ENCODE results near the gene LENG1.

GRCh38 chr19:54129617-54129996 lies 29.9 kb downstream of the LENG1 start:
- TF ChIP-seq CTCF (IDR thresholded peaks at IDR 0.05 in 2 of 3, conservative IDR thresholded peaks at IDR 0.05 in 1 of 3; ENCODE audit: borderline replicate concordance in 1 of 3, insufficient read depth in 1 of 3, low read depth in 2 of 3, low read length in 2 of 3), result no peak
- TF ChIP-seq SIN3A (IDR thresholded peaks at IDR 0.05; ENCODE audit: low read depth), result no peak
- no peak for TF ChIP-seq ELF1 (IDR thresholded peaks at IDR 0.05; ENCODE audit: borderline replicate concordance, low read depth)
- TF ChIP-seq RAD21 (IDR thresholded peaks at IDR 0.05; ENCODE audit: low read depth), result no peak

Measured in HCT116 (cell line).